Measurements from ENCODE around the gene TMEM25.

Gene TMEM25

DNA sequence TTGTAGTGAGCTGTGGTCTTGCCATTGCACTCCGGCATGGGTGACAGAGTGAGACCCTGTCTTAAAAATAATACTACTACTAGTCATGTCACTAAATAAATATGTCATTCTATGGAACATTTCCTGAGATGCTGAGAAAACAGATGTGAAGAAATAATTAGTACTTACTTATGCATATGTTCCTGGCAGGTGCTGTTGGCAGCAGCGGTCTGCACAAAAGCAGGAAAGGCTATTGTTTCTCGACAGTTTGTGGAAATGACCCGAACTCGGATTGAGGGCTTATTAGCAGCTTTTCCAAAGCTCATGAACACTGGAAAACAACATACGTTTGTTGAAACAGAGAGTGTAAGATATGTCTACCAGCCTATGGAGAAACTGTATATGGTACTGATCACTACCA, 50.1 kb downstream of the TMEM25 start:
- TF ChIP-seq, protein P1, sequence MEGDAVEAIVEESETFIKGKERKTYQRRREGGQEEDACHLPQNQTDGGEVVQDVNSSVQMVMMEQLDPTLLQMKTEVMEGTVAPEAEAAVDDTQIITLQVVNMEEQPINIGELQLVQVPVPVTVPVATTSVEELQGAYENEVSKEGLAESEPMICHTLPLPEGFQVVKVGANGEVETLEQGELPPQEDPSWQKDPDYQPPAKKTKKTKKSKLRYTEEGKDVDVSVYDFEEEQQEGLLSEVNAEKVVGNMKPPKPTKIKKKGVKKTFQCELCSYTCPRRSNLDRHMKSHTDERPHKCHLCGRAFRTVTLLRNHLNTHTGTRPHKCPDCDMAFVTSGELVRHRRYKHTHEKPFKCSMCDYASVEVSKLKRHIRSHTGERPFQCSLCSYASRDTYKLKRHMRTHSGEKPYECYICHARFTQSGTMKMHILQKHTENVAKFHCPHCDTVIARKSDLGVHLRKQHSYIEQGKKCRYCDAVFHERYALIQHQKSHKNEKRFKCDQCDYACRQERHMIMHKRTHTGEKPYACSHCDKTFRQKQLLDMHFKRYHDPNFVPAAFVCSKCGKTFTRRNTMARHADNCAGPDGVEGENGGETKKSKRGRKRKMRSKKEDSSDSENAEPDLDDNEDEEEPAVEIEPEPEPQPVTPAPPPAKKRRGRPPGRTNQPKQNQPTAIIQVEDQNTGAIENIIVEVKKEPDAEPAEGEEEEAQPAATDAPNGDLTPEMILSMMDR (conservative IDR thresholded peaks at IDR 0.05; ENCODE audit: low read depth, low read length) = no peak
- no peak overlapping the region for H3K4me3 ChIP-seq (ENCODE audit: low read length)
- no peak for DNase-seq (ENCODE audit: low read depth)

Measured in retinal pigment epithelial cell (primary cell).